OCI-M2 (cell line): Measurements from ENCODE around the gene NELFB.
"Not testable (repeated sequence)": the region's sequence is repeated elsewhere in the genome, so short reads cannot be mapped to it uniquely, and the experiment has no call there.

ENCODE experiments used
- DNase-seq: peaks from one replicate; lab custom pipeline; 2025; ENCODE audit not compliant: unreplicated experiment; lab: John Stamatoyannopoulos, UW

The NELFB gene

DNA sequence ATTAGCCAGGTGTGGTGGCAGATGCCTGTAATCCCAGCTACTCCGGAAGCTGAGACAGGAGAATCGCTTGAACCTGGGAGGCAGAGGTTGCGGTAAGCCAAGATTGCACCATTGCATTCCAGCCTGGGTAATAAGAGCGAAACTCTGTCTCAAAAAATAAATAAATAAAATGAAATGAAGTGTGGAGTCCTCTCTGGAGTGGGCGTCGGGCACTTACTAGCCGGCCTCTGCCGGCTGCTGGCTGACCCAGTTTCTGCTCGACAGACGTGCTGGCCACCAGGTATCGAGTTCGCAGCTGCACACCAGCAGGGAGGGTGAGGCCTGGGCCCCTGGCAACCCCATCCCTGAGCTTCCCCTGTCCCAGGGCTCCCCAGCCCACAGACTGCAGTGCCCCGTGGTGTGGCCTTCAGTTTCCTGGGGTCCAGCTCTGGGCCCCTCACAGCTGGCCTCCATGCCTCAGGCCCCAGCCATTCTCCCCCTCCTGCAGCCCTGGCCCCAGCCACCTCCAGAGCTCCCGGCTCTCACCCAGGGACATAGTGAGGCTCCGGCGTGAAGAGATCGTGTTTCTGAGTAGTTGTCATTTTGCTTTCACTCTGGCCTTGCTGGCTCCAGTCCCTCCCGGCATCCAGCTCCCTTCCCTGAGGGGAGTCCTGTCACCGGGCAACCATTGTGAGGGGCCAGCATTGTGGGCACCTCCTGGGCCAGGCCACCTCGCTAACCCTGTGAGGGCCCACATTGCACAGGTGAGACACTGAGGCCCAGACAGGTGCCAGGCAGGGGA is 7.8 kb upstream of the NELFB start:
- no peak for DNase-seq

DNA sequence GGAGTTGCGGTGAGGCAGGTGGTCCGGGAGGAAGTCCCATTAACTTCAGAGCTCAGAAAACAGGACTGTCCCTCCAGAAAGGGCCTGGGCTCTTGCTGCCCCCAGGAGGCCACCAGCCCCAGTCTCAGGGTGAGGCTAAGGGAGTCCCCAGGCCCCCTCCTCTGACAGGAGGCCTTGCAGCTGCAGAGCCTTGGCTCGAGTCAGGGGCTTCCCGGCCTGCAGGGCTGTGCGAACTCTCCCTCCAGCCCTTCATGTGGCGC is 7.3 kb upstream of the NELFB start:
- no peak for DNase-seq

DNA sequence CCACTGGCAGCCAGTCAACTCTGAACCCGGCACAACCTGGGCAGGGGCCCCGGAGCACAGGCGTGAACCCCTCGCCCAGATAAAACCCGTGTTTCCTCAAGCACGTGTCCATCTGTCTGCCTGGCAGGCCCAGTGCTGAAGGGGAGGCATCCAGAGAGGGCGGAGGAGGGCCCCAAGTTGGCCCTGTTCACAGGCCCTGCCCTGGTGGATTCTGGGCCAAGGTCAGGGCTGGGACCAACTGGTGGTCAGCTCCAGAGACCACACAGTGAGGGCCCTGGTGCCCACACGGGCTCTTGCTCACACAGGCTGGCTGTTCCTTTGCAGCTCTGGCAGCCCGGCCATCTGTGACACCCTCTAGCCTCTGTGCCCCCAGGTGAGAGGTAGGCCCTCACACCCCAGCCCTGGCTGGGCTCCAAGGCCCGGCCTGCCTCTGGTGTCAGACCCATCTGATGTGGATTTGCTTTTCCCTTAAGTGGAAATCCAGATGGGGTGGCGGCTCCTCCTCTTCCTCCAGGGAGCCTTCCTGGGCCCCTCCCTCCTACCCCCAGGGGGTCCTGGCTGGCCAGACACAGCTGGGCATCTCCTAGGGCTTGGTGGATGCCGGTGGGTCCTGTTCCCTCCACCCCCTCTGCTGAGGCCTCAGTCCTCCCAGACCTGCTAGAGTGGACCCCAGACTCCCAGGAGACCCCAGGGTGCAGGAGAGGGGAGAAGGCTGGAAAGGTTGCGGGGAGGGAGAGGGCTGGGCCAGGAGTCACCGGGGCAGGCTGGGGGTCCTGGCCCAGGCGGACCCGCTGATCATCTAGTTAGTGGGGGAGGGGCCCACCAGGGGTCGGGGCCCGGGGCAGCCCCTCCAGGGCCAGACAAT is 4.6 kb upstream of the NELFB start:
- DNase-seq, result no peak

DNA sequence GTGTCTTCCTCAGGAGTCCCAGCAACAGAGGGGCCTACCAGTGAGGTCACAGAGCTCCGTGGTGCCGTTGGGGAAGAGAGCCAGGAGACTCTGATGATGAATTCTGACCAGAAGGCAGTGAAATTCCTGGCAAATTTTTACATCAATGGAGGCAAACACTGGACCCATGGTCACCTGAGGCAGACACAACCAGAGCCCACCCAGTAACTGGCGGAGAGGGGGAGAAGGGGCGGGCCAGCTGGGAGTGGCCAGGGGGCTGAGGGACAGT is 4.0 kb upstream of the NELFB start, which contains the start of gene STPG3:
Gene STPG3, plus strand, starts transcription at position 93 of the 268 bp plus-strand sequence. Its CDS starts 1 bp downstream, at position 94.
- no peak for DNase-seq

DNA sequence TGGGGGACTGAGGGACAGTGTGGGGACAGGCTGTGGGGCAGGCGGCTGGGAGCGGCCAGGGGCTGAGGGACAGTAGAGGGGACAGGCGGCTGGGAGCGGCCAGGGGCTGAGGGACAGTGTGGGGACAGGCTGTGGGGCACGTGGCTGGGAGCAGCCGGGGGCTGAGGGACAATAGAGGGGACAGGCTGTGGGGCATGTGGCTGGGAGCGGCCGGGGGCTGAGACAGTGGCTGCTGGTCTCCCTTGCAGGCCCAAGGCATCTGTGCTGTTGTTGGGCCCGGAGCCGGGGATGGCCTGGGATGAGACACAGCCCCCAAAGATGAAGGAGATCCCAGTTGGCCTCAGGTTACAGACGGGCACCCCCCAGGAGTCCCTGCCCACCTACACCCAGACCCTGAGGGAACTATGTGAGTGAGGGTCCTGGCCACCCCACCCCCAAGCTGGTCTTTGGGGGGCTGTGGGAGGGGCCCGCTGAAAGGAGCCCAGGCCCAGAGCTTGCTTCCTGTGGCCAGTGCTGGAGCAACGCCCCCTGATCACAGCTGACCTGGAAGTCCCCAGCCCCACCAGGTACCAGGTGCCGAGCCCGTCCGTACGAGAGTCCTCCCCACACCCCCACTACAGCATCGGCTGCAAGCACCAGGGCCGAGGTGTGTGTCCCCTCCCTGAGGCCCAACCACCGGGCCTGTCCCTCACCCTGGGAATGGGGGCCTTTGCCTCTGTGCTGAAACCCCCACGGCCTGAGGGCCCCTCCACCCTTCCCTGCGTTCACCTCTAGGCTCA is 3.4 kb upstream of the NELFB start:
- DNase-seq, result no peak

DNA sequence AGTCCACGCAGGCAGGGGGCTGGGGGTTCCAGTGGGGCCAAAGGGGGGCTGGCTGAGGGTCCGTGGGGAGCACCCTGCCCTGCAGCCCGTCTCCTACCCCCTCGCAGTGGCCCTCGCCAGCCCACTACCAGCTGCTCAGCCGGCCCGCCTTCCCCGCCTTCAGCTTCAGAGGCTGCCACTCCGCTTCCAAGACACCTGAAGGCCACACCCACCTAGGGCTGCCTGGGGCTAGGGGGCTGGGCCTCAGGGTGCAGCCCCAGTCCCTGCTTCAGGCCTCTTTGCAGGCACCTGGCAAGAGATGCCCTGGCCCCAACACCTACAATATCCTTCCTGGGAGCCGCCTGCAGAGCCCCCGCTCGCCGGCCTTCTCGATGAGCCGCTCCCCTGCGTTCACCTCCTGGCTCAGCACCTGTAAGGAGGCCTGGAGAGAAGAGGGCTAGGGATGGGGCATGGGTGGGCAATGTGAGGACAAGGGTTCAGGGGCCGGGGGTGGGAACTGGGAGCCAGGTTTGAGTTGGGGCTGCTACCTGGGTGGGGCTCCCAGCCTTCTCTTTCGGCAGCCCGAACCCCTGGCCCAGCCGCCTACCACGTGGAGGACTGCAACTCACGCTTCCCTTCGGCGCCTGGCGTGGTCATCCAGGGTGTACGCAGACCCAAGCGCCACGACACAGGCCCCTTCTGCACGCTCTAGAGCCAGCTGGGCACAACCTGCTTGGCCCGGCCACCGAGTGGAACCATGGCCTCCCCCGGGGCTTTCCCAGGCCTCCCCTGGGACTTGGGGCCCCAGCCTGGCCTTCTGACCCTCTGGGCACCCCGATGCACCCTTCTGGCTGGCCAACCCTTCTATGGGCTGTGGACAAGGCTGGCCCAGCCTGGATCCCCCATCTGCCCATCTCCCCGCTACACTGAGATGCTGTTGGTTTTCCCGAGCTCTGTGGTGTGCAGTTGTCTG is 2.3 kb upstream of the NELFB start:
- no peak for DNase-seq

DNA sequence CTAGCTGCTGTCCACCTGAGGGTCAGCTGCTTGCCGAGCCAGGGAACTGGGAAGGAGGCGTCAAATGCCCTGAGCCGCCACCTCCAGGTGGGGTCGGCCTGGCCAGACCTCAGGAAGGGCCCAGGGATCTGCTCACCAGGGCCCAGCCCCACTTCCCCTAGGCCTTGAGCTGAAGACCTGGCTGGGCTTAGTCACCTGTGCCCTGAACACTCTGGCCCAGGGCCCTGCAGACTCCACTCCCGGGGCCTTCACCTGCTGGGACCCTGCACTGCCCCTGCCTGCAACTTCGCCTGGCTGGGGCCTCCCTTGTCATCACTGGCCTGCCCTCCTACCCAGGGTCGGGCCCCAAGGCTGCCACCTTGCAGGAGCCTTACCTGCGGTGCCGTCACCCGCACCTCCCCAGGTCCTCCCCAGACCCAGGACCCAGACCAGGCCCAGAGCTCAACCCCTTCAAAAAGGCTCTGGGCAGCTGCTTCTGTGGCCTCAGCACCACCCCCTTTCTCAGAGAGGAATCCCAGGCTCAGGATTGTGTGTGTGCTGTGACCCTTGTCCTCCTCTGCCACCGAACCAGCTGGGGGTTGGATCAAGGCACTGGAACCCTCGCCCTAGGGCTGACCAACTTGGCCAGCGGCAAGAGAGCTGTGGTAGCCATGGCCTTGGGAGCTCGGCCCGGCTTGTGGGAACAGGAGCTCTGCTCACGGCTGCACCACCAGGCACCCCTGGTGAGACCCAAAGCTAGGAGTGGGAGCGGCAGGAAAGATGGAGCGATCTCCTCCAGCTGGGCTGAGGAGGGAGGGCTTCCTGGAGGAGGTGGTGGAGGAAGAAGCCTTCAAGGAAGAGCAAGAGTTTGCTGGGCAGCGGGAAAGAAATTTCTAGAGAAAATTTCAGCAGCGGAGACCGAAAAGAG is 1.2 kb upstream of the NELFB start:
- no peak for DNase-seq

DNA sequence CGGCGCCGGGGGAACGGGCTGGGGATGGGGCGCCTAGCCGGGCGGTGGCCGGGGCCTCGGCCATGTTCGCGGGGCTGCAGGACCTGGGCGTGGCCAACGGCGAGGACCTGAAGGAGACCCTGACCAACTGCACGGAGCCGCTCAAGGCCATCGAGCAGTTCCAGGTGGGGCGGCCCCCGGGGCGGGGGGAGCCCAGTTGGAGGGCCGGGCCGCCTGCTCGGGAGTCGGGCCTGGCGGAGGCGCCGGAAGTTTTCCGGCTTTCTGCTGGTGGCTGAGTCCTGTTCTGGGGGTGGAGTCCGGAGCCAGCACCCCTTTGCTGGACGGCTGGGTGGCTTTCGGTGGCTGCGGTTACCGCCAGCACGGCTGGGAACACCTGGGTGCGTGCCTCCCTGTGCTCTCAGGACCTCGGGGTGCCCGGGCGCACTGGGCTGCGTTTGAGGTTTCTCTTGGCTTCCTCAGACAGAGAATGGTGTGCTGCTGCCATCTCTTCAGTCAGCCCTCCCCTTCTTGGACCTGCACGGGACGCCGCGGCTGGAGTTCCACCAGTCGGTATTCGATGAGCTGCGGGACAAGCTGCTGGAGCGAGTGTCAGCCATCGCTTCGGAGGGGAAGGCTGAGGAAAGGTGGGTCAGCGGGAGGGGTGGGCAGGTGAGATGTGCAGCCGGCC is 454 bp downstream of the NELFB start:
- DNase-seq, result no peak

DNA sequence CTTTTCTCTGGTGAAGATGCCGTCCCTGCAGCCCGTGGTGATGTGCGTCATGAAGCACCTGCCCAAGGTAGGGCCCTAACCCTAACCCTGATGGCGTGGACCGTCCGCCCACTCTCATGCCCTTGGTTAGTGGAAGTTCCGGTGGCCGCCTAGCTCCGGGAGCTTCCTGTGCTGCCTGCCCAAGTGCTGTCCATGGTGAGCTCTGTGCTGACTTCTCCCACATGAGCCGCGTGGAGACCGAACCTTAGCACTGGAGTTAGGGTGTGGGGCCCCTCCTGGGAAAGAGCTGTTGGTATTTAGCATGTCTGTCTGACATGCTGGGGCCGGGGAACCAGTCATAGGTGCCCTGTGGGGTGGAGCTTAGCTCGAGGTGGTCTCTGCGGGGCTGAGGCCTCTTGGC is 1.2 kb downstream of the NELFB start:
- no peak for DNase-seq

DNA sequence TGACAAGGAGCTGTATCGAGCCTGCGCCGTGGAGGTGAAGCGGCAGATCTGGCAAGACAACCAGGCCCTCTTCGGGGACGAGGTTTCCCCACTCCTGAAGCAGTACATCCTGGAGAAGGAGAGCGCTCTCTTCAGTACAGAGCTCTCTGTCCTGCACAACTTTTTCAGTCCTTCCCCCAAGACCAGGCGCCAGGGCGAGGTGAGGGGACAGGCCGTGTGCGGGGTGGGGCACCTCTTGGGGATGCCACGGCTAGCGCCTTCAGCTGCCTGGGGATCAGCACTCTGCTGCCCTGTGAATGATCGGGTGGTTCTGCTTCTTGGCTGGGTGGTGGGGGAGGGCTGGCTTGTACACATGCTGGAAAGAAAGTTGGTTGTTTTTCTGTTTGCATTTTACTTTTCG is 1.7 kb downstream of the NELFB start:
- no peak for DNase-seq

DNA sequence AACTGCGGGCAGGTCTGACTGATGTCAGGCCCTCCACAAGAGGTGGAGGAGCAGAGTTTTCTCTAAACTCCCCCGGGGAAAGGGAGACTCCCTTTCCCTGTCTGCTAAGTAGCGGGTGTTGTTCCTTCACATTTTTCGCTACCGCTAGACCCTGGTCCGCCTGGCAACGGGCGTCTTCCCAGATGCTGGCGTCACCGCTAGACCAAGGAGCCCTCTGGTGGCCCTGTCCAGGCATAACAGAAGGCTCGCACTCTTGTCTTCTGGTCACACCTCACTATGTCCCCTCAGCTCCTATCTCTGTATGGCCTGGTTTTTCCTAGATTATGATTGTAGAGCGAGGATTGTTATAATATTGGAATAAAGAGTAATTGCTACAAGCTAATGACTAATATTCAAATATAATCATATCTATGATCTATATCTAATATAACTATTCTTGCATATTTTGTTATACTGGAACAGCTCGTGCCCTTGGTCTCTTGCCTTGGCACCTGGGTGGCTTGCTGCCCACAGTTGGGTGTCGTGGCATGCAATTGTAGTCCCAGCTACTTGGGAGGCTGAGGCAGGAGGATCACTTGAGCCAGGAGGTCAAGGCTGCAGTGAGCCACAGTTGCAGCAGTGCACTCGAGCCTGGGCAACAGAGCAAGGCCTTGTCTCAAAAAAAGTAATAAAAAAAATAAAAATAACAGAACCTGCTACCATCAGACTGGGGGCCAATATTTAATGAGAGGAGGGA is 7.2 kb downstream of the NELFB start:
- DNase-seq, result not testable (repeated sequence)

DNA sequence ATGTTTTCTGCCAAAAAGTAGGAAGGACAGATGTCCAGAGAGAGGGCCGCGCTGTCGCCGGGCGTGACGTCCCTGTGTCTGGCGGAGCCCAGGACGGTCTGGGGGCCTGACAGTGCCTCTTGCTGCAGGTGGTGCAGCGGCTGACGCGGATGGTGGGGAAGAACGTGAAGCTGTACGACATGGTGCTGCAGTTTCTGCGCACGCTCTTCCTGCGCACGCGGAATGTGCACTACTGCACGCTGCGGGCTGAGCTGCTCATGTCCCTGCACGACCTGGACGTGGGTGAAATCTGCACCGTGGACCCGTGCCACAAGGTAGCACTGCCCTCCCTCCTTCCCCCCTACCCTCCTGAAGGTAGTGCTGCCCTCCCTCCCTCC is 7.8 kb downstream of the NELFB start:
- DNase-seq, result no peak

DNA sequence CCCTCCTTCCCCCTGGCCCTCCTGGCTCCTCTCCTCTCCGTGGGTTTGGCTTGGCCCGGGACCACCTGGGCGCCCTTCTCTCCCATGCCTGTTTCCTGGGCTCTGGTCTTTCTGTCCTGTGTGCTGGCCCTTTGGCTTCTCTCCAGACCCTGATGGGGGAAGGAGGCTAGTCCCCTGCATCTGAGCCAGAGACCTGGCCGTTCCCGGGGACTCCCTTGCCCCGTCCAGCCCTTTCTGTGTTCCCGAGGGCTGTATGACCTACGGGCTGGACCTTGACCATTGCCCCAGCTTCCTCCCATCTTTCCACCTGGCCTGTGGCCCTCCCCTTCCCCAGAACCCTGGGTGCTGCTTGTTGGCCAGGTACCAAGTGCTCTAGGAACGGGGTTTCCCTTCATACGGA is 8.4 kb downstream of the NELFB start:
- DNase-seq, result no peak

DNA sequence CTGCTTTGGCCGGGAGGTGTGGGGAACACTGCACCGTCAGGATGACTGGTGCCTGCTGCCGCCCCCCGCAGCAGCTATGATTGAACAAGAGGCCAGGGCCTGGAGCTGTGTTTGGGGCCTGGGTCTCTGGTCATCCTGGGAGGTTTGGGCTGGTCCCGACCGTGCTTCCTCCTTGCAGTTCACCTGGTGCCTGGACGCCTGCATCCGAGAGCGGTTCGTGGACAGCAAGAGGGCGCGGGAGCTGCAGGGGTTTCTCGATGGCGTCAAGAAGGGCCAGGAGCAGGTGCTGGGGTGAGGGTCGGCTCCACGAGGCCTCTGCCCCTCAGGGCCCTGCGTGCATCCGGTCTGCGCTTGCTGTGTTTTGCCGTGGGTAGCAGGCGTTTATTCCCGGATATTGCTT is 8.9 kb downstream of the NELFB start:
- no peak for DNase-seq

DNA sequence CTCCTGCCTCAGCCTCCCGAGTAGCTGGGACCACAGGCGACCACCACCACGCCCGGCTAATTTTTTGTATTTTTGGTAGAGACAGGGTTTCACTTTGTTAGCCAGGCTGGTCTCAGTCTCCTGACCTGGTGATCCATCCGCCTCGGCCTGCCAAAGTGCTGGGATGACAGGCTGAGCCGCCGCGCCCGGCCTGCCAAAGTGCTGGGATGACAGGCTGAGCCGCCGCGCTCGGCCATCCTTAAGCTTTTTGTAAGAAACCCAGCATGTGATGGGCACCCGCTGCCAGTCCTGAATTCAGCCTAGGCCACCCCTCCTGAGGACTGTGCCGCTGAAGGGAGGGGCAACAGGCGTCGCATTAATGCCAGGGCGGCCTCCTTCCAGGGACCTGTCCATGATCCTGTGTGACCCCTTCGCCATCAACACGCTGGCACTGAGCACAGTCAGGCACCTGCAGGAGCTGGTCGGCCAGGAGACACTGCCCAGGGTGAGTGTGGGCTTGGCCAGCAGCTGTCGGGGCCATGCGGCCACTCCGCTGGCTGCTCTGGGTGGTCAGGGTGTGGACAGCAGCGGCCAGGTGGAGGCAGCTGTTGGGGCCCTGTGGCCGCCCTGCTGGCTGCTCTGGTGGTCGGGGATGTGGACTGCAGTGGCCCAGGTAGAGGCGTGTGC is 10.5 kb downstream of the NELFB start:
- no peak for DNase-seq

DNA sequence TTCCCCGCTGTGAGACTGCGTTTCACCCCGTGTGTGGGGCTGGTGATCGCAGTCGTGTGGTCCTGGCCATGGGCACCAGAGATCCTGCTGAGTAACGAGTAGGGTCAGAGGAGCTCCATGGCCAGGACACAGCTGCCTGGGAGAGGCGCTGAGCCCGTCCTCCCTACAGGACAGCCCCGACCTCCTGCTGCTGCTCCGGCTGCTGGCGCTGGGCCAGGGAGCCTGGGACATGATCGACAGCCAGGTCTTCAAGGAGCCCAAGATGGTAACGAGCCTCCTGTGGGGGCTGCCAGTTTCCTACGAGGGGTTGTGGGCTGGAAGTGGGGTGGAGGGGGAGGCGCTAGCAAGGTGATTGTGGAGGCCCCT is 11.0 kb downstream of the NELFB start:
- no peak for DNase-seq

DNA sequence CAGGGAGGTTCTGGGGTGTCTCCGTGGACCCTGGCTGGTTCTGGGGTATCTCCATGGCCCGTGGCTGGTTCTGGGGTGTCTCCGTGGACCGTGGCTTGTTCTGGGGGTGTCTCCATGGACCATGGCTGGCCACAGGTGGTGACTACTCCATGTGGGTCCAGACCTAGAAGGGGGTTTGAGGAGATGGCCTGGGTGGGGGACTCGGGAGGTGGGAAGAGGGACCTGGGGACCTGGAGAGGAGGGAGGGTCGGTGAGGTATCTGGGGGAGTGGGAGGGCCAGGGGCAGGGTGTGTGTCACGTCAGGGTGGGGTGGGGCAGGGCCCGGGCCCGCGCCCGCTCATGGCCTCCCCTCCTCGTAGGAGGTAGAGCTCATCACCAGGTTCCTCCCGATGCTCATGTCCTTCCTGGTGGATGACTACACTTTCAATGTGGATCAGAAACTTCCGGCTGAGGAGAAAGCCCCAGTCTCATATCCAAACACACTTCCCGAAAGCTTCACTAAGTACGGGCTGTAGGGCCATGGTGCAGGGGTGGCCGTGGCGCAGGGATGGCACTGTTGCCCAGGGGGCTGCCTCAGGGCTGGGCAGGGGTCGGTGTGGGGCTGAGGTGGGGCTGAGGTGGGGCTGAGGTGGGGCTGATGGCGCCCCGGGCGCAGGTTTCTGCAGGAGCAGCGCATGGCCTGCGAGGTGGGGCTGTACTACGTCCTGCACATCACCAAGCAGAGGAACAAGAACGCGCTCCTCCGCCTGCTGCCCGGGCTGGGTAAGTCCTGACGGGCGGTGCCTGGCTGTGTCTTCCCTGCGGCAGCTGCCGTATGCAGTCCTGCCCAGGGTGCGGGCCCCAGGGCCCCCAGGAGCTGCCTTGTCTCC is 11.7 kb downstream of the NELFB start:
- DNase-seq, result no peak
